CD4-positive, CD25-positive, alpha-beta regulatory T cell (primary cell): Measurements from ENCODE around the gene ACCSL. TPM values are rescaled to one million over a fixed set of nuclear protein-coding genes. Genes with fewer than 3 reads are reported as not detected.

Experiments used
- ATAC-seq, 2 donors: fragments of 150-1000 bp; cut with Tn5 transposase; one replicate each; pipeline ENCODE4 v1.10.0; 2021; ENCODE audit warnings: low read depth in 2 of 2, moderate number of reproducible peaks in 2 of 2, moderate library complexity in 1 of 2
- DNase-seq, 3 donors: peaks; one replicate each; pipeline versions ENCODE4 v3.0.0 to v3.0.0-alpha.2; 2012 to 2022; ENCODE audit warnings: mixed read lengths in 1 of 3
- H3K27ac ChIP-seq: one replicate; pipeline ENCODE4 v1.7.0; 2013; ENCODE audit warnings: mild to moderate bottlenecking, low read length; ENCODE audit not compliant: insufficient read depth, poor library complexity, severe bottlenecking
- H3K27me3 ChIP-seq: one replicate; pipeline ENCODE4 v1.7.0; 2013; ENCODE audit warnings: low read length; ENCODE audit not compliant: control insufficient read depth, insufficient read depth
- H3K36me3 ChIP-seq: one replicate; pipeline ENCODE4 v1.7.0; 2013; ENCODE audit warnings: mild to moderate bottlenecking, low read length, moderate library complexity; ENCODE audit not compliant: control insufficient read depth, insufficient read depth
- H3K4me1 ChIP-seq: 2 replicates; pipeline ENCODE4 v1.7.0; 2013; ENCODE audit warnings: mild to moderate bottlenecking, low read length; ENCODE audit not compliant: insufficient read depth, control insufficient read depth, poor library complexity, severe bottlenecking
- H3K4me3 ChIP-seq: one replicate; pipeline ENCODE4 v1.7.0; 2013; ENCODE audit warnings: low read depth, mild to moderate bottlenecking, low read length, moderate library complexity
- H3K9me3 ChIP-seq, 2 experiments: 1 replicate in 1 of 2; 2 replicates in 1 of 2; pipeline ENCODE4 v1.7.0; 2013; ENCODE audit warnings: low read length in 2 of 2, mild to moderate bottlenecking in 1 of 2, moderate library complexity in 1 of 2; ENCODE audit not compliant: control insufficient read depth in 2 of 2
- H3K27ac Mint-ChIP-seq, 3 donors: one replicate each; pipeline ENCODE4 v1.8.0; 2020 to 2022; ENCODE audit warnings: mild to moderate bottlenecking in 3 of 3, mixed read lengths in 3 of 3, moderate library complexity in 2 of 3
- H3K27me3 Mint-ChIP-seq: one replicate; pipeline ENCODE4 v1.8.0; 2022; ENCODE audit warnings: mild to moderate bottlenecking, mixed read lengths
- H3K36me3 Mint-ChIP-seq: one replicate; pipeline ENCODE4 v1.8.0; 2020; ENCODE audit warnings: mixed read lengths
- H3K4me1 Mint-ChIP-seq, 4 donors: one replicate each; pipeline ENCODE4 v1.8.0; 2020 to 2022; ENCODE audit warnings: mixed read lengths in 4 of 4, mild to moderate bottlenecking in 1 of 4
- H3K4me3 Mint-ChIP-seq, 4 donors: one replicate each; pipeline ENCODE4 v1.8.0; 2020 to 2022; ENCODE audit warnings: mild to moderate bottlenecking in 4 of 4, mixed read lengths in 4 of 4, moderate library complexity in 3 of 4
- H3K9me3 Mint-ChIP-seq, 7 donors: one replicate each; pipeline ENCODE4 v1.8.0; 2020 to 2022; ENCODE audit warnings: mixed read lengths in 7 of 7, mild to moderate bottlenecking in 3 of 7, moderate library complexity in 2 of 7
- polyA plus RNA-seq, 4 donors: library from polyadenylated mRNA; unstranded; fragments of 300-500 nt; fragmentation: Illumina TruSeq; gene quantifications; one replicate each; pipeline ENCODE4 v1.2.3, GENCODE V29; 2021
- total RNA-seq: library from RNA; stranded (reverse); gene quantifications from one replicate; pipeline ENCODE4 v1.2.3, GENCODE V29; 2022

The ACCSL gene
- total and polyA plus RNA-seq, 5 donors from 2014 or later: not detected

GRCh38 chr11:44104481-44105294, 56.9 kb downstream of the ACCSL start:
- no peak for ATAC-seq
- peaks cover 18 to 34% (median 29%) of the 10 kb centered on the region in 4 donors for H3K4me1 Mint-ChIP-seq
- H3K27ac Mint-ChIP-seq: no peak overlapping the region

GRCh38 chr11:44108260-44108659, 60.5 kb downstream of the ACCSL start:
- H3K36me3 Mint-ChIP-seq: peaks cover 33% of the 10 kb centered on the region
- no peaks in the 10 kb centered on the region for H3K27me3 Mint-ChIP-seq
- H3K27me3 ChIP-seq: no peaks in the 10 kb centered on the region
- ATAC-seq: no peak
- H3K9me3 Mint-ChIP-seq: no peaks in the 10 kb centered on the region
- no peak overlapping the region for H3K4me3 Mint-ChIP-seq
- H3K4me1 Mint-ChIP-seq: peaks cover 8 to 15% (median 13%) of the 10 kb centered on the region in 4 donors
- no peaks in the 10 kb centered on the region for H3K4me1 ChIP-seq
- H3K36me3 ChIP-seq: peaks cover 28% of the 10 kb centered on the region
- no peak for DNase-seq
- peak overlapping the region in 1 of 3 donors; percentile 42 for H3K27ac Mint-ChIP-seq
- no peak overlapping the region for H3K4me3 ChIP-seq
- no peak overlapping the region for H3K27ac ChIP-seq
- no peaks in the 10 kb centered on the region for H3K9me3 ChIP-seq

More at GRCh38 chr11:44104481-44105294, 56.9 kb downstream of the ACCSL start:
- Histone ChIP-seq H3K27me3 (no peaks in the 10 kb centered on the region), H3K4me1 (no peaks in the 10 kb centered on the region), H3K36me3 (peaks cover 16% of the 10 kb centered on the region), H3K9me3 (no peaks in the 10 kb centered on the region), H3K4me3 (no peak overlapping the region), H3K27ac (no peak overlapping the region)
- DNase-seq: no peak
- Mint-ChIP-seq H3K27me3 (no peaks in the 10 kb centered on the region), H3K9me3 (no peaks in the 10 kb centered on the region), H3K36me3 (peaks cover 17% of the 10 kb centered on the region), H3K4me3 (no peak overlapping the region)

Other genes with a start within 250 kb of the ACCSL start
- gene ALKBH3, start 167.2 kb upstream of the ACCSL start, total RNA-seq: 17.4 TPM
- 10 to 100 TPM; 28.6 to 49.7 (median 41.1) TPM for gene ALKBH3, start 167.2 kb upstream of the ACCSL start, polyA plus RNA-seq
- gene C11orf96, start 105.3 kb upstream of the ACCSL start, total RNA-seq: 0.39 TPM
- not detected for gene C11orf96, start 105.3 kb upstream of the ACCSL start, polyA plus RNA-seq
- gene ACCS, start 18.3 kb downstream of the ACCSL start, total RNA-seq: 77.9 TPM
- 1 to 10 TPM; 1.3 to 6.9 (median 1.7) TPM for gene ACCS, start 18.3 kb downstream of the ACCSL start, polyA plus RNA-seq
- 25.6 TPM for gene EXT2, start 47.7 kb downstream of the ACCSL start, total RNA-seq
- gene EXT2, start 47.7 kb downstream of the ACCSL start, polyA plus RNA-seq: 10 to 100 TPM; 39.0 to 42.6 (median 41.4) TPM